ENCODE results near the gene TCTN1. TPM values are rescaled to one million over a fixed set of nuclear protein-coding genes. Genes with fewer than 3 reads are reported as not detected.

Gene TCTN1
- total and polyA plus RNA-seq, 2 of the 13 experiments (the other 11 are each of a cell fraction or from before 2014, with no cell fraction given) = 13.6 to 16.0 TPM

GRCh38 chr12:110613771-110614684 is at the start of gene TCTN1 (continued):
- TF ChIP-seq ZNF407 (CRISPR knock-in tag; IDR thresholded peaks at IDR 0.05; ENCODE audit: not compliant biosample characterization) (peak; percentile 73), GPBP1L1 (CRISPR knock-in tag; IDR thresholded peaks at IDR 0.05) (no peak), TEAD2 (CRISPR knock-in tag; IDR thresholded peaks at IDR 0.05) (no peak), ATF4 (CRISPR knock-in tag; IDR thresholded peaks at IDR 0.05) (peak in 1 of 2 experiments; percentile 31; a peak in 1 of 4 replicates), ZFYVE20 (CRISPR knock-in tag; IDR thresholded peaks at IDR 0.05; ENCODE audit: borderline replicate concordance, low read depth) (no peak), UBTF (CRISPR knock-in tag; IDR thresholded peaks at IDR 0.05) (peak; percentile 78), MYNN (CRISPR knock-in tag; IDR thresholded peaks at IDR 0.05; ENCODE audit: low read depth) (0 out of 2 replicates have a peak, but pooled peaks have one; percentile 49), ZNF773 (CRISPR knock-in tag; IDR thresholded peaks at IDR 0.05; ENCODE audit: borderline replicate concordance) (no peak), SP1 (IDR thresholded peaks at IDR 0.05) (no peak), SP1 (CRISPR knock-in tag; IDR thresholded peaks at IDR 0.05) (peak; percentile 63), ZSCAN29 (CRISPR knock-in tag; conservative IDR thresholded peaks at IDR 0.05) (peak; percentile 76; the same call in 1 of the 2 replicates), ZNF44 (CRISPR knock-in tag; IDR thresholded peaks at IDR 0.05) (peak; percentile 91), ZNF230 (CRISPR knock-in tag; IDR thresholded peaks at IDR 0.05) (peak; percentile 84; the same call in 1 of the 2 replicates), FOXM1 (CRISPR knock-in tag; IDR thresholded peaks at IDR 0.05) (no peak), ZNF790 (CRISPR knock-in tag; IDR thresholded peaks at IDR 0.05; ENCODE audit: borderline replicate concordance) (peak; percentile 72; the same call in 1 of the 2 replicates), ZNF672 (CRISPR knock-in tag; IDR thresholded peaks at IDR 0.05) (no peak)
